Esophagus squamous epithelium (tissue), 5 donors: Measurements from ENCODE around the gene EVI5. TPM values are rescaled to one million over a fixed set of nuclear protein-coding genes. Genes with fewer than 3 reads are reported as not detected.

Experiments
- DNase-seq: peaks from one replicate; lab custom pipeline; 2025; lab: John Stamatoyannopoulos, UW
- H3K27ac ChIP-seq, 4 donors: fragments of 200-600 bp; sonication (generic); one replicate each; pipeline ENCODE4 v1.5.1; 2016 to 2019; ENCODE audit warnings: mild to moderate bottlenecking in 1 of 4
- H3K27me3 ChIP-seq, 4 donors: fragments of 200-600 bp; sonication (generic); 1 replicate in 3 of 4; 2 replicates in 1 of 4; pipeline versions ENCODE4 v1.5.1 to v1.6.0; 2017 to 2021; ENCODE audit warnings: antibody characterized with exemption in 1 of 4
- H3K36me3 ChIP-seq, 3 donors: fragments of 200-600 bp; sonication (generic); one replicate each; pipeline ENCODE4 v1.5.1; 2016 to 2019
- H3K4me1 ChIP-seq, 3 donors: fragments of 200-600 bp; sonication (generic); one replicate each; pipeline ENCODE4 v1.5.1; 2017 to 2019
- H3K4me3 ChIP-seq, 4 donors: fragments of 200-600 bp; sonication (generic); 1 replicate in 3 of 4; 2 replicates in 1 of 4; pipeline ENCODE4 v1.5.1; 2016 to 2019; ENCODE audit warnings: mild to moderate bottlenecking in 2 of 4, moderate library complexity in 1 of 4
- H3K9me3 ChIP-seq, 3 donors: fragments of 200-600 bp; sonication (generic); one replicate each; pipeline ENCODE4 v1.5.1; 2016 to 2019
- POLR2A ChIP-seq, 4 donors: fragments of 450-650 bp; IDR thresholded peaks; one replicate each; pipeline ENCODE4 v1.6.1; 2017; ENCODE audit warnings: antibody characterized with exemption in 4 of 4, mild to moderate bottlenecking in 4 of 4, moderate library complexity in 3 of 4
- WGBS, 2 donors: methylation state at CpG; one replicate each; pipeline ENCODE4 v1.1.5; 2018; 5-methylcytosine and 5-hydroxymethylcytosine counted together
- intact Hi-C: fragments of 100-400 bp; cut with DNase I; formaldehyde crosslinking; loops from one replicate; pipeline ENCODE4 v1.15.0; 2022
- total RNA-seq, 4 donors: library from RNA; depleted of rRNA; stranded (reverse); fragments of >200 nt; gene quantifications; one replicate each; pipeline ENCODE4 v1.1.0, GENCODE V29; 2016
- TF ChIP-seq, protein P1 (sequence below), 6 experiments: fragments of 450-650 bp in 4 of 6; fragments of 200-600 bp in 2 of 6; sonication (generic) in 2 of 6; IDR thresholded peaks; one replicate each; pipeline ENCODE4 v1.5.1; 2016 to 2019; ENCODE audit warnings: antibody characterized with exemption in 6 of 6, mild to moderate bottlenecking in 4 of 6, moderate library complexity in 4 of 6
- donor health status: DM: yes; HTN: yes; CAD: no.

Gene EVI5
- total RNA-seq, 4 donors from 2014 or later = 5.1 to 23.7 (median 9.0) TPM

DNA sequence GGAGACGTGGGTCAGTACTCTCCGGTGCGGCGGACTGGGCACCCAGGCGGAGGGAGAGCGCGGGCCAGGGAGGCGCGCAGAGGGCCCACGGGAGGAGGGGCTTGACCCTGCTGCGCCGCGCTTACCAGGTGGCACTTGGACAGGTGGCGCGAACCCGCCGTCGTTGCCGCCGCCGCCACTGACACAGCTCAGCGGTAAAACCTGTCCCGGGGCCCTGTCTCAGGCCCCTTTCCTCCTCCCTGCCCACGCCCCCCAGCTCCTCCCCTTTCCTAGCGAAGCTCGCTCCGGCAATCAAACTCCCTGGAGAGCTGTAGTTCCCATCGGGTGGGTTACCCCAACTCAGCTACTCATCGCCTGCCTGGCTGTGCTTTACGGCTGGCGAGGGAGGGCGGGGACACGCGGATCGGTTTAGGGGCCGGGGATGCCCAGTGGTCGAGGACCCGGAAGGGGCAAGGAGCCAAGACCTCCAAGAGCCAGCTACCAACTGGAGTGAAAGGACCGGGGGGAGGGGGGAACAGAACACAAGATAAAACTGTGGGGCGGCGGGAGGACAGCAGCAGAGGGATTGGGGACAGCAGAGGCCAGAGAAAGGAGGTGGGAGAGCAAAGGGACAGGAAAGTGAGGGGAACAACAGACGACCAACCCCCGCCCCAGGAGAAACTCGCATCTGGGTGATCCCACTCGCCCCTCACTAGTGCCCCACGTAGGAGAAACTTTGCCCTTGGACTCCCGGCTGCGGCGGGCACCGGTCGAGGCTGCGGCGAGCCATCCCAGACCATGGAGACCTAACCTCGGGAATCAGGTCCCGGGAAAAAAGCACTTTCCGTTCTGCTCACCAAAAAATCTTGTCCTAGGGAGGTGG lies 301.1 kb downstream of the EVI5 start:
- Histone ChIP-seq H3K27ac (peak overlapping the region in 2 of 4 donors; percentile 1 to 77), H3K27me3 (peaks cover 34 to 100% (median 51%) of the 10 kb centered on the region in 4 donors), H3K4me1 (peaks cover 46 to 71% (median 55%) of the 10 kb centered on the region in 3 donors), H3K36me3 (no peaks in the 10 kb centered on the region), H3K9me3 (no peaks in the 10 kb centered on the region), H3K4me3 (peak overlapping the region; percentile 33 to 67 (median 50))
- TF ChIP-seq, protein P1, sequence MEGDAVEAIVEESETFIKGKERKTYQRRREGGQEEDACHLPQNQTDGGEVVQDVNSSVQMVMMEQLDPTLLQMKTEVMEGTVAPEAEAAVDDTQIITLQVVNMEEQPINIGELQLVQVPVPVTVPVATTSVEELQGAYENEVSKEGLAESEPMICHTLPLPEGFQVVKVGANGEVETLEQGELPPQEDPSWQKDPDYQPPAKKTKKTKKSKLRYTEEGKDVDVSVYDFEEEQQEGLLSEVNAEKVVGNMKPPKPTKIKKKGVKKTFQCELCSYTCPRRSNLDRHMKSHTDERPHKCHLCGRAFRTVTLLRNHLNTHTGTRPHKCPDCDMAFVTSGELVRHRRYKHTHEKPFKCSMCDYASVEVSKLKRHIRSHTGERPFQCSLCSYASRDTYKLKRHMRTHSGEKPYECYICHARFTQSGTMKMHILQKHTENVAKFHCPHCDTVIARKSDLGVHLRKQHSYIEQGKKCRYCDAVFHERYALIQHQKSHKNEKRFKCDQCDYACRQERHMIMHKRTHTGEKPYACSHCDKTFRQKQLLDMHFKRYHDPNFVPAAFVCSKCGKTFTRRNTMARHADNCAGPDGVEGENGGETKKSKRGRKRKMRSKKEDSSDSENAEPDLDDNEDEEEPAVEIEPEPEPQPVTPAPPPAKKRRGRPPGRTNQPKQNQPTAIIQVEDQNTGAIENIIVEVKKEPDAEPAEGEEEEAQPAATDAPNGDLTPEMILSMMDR (IDR thresholded peaks at IDR 0.05) = no peak
- TF ChIP-seq POLR2A (IDR thresholded peaks at IDR 0.05) = no peak
- no peak for DNase-seq
- WGBS, 2 donors = 2 to 5% methylated on average over 31 to 36 of the region's 56 CpGs
- intact Hi-C loops = no loop called here

DNA sequence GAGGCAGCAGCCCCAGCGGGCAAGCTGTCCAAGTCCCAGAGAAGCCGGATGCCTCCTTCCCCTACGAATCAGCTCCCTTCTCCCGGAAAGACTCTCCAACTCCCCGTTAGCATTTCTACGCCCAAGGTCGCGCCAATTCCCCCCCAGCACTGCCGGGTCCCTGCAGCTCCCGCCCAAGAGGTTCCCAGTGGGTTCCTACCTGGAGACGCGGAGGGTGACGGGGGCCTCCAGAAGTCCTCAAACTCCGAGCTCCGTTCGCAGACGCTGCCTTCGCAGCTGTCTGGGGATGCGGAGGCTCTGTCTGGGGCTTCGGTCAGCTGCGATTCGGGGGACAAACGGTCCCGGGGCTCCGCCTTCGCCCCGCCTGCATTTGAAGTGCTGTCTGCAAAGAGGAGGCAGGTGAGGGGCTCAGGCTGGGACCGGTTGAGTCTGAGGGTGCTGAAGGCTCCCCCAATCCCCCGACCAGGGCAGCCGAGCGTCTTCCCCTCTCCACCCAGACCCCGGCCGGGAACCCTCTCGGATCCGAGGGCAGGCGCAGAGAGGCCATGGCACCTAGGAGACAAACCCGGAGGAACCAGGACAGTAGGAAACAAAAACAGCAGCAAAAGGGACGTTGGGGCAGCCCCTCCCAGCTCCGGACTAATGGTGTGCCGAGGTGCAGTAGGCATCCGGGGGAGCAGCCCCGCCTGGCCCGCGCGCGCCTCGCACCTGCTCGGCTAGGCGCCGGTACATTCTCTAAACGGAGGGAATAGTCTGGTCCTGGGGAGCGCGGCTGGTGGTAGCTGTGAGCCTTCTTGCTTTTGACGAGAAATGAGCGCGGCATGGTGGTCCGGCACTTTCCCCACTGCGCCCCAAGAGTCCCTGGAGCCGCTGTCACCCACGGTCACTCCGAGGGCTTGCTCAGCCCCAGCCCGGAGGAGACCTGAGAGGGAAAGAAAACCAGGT lies 302.0 kb downstream of the EVI5 start:
- WGBS, 2 donors = 3 to 10% methylated on average over 2 to 13 of the region's 62 CpGs
- Histone ChIP-seq H3K4me1 (peaks cover 46 to 71% (median 55%) of the 10 kb centered on the region in 3 donors), H3K27ac (peak overlapping the region in 1 of 4 donors; percentile 77), H3K36me3 (no peaks in the 10 kb centered on the region), H3K4me3 (peak overlapping the region; percentile 33 to 67 (median 50)), H3K9me3 (no peaks in the 10 kb centered on the region), H3K27me3 (peaks cover 34 to 100% (median 51%) of the 10 kb centered on the region in 4 donors)
- TF ChIP-seq, protein P1 (IDR thresholded peaks at IDR 0.05) = no peak
- TF ChIP-seq POLR2A (IDR thresholded peaks at IDR 0.05) = no peak
- DNase-seq = no peak
- intact Hi-C loops = no loop called here

DNA sequence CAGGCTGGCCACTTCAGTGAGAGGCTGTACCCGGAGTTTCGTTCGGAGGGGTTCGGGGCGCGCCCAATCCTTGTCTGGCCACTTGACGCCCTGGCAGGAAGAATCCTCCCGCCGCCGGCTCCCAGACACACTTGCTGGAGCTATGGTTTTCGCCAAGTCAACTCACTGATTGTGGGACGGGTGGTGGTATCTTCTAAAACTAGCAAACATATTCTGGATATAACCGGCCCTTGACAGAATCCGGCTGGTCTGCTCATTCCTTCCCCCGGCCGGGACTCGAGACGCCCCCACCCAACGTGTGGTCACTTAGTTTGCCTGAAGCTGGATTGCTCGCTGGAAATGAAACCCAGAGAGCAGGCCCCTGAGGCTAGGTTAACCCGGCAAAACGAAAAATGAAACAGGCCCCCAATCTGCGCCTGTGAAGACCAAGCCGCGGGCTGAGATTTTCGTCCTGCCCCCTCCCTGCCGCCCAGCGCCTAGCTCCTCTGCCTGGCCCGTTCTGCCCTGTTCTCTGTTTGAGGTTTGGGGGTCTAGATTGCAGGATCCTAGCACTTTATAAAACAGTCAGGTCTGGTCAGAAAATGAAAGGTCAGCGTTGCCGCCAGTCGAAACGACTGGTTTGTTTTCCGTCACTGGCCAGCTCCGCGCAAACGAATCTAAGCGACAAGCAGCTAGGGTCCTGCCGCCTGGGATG lies 302.8 kb downstream of the EVI5 start:
- no peaks in the 10 kb centered on the region for H3K36me3 ChIP-seq
- no peak for TF ChIP-seq POLR2A (IDR thresholded peaks at IDR 0.05)
- TF ChIP-seq, protein P1 (IDR thresholded peaks at IDR 0.05) = no peak
- H3K4me3 ChIP-seq = peak overlapping the region; percentile 33 to 67 (median 50)
- peaks cover 46 to 71% (median 55%) of the 10 kb centered on the region in 3 donors for H3K4me1 ChIP-seq
- intact Hi-C loops = no loop called here
- H3K27ac ChIP-seq = no peak overlapping the region
- H3K27me3 ChIP-seq = peaks cover 34 to 98% (median 51%) of the 10 kb centered on the region in 4 donors
- H3K9me3 ChIP-seq = no peaks in the 10 kb centered on the region
- no peak for DNase-seq
- 0 to 13% methylated on average over 3 to 8 of the region's 39 CpGs for WGBS, 2 donors

DNA sequence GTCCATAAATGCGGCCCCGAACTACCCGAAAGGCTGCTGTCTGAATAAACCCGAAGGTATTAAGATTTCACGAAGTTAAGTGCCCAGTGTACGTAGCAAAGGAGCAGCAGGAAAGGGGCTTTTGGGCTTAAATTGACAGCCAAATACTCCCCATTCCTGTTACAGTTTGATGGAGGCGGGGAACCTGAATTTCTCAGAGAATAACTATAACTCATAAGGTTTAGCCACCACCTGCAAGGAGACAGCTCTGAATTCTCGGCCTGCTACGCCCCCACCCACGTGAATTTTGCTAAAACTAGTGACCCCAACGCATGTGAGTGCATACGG lies 303.3 kb downstream of the EVI5 start:
- Histone ChIP-seq H3K9me3 (no peaks in the 10 kb centered on the region), H3K27ac (no peak overlapping the region), H3K36me3 (no peaks in the 10 kb centered on the region), H3K4me3 (peak overlapping the region in 2 of 4 donors; percentile 57 to 67), H3K27me3 (peaks cover 34 to 97% (median 51%) of the 10 kb centered on the region in 4 donors), H3K4me1 (peaks cover 46 to 66% (median 55%) of the 10 kb centered on the region in 3 donors)
- WGBS, 2 donors = 29 to 46% methylated on average over 10 to 12 of the region's 12 CpGs
- TF ChIP-seq, protein P1 (IDR thresholded peaks at IDR 0.05) = no peak
- TF ChIP-seq POLR2A (IDR thresholded peaks at IDR 0.05) = no peak
- DNase-seq = no peak
- intact Hi-C loops = no loop called here
